Measurements from ENCODE around the gene EIF3A.

DNA sequence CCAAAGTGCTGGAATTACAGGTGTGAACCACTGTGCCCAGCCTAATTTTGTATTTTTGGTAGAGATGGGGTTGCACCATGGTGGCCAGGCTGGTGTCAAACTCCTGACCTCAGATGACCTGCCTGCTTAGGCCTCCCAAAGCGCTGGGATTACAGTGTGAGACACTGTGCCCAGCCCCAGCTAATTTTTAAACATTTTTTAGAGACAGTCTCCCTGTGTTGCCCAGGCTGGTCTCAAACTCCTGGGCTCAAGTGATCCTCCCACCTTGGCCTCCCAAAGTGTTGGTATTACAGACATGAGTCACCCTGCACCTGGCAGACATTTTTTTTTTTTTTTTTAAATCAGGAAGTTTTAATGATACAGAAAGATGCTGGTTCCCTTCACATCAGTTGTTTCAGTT, 38.8 kb upstream of the EIF3A start:
- no peak for TF ChIP-seq POLR2AphosphoS5 (IDR thresholded peaks at IDR 0.05)
- TF ChIP-seq, protein P1, sequence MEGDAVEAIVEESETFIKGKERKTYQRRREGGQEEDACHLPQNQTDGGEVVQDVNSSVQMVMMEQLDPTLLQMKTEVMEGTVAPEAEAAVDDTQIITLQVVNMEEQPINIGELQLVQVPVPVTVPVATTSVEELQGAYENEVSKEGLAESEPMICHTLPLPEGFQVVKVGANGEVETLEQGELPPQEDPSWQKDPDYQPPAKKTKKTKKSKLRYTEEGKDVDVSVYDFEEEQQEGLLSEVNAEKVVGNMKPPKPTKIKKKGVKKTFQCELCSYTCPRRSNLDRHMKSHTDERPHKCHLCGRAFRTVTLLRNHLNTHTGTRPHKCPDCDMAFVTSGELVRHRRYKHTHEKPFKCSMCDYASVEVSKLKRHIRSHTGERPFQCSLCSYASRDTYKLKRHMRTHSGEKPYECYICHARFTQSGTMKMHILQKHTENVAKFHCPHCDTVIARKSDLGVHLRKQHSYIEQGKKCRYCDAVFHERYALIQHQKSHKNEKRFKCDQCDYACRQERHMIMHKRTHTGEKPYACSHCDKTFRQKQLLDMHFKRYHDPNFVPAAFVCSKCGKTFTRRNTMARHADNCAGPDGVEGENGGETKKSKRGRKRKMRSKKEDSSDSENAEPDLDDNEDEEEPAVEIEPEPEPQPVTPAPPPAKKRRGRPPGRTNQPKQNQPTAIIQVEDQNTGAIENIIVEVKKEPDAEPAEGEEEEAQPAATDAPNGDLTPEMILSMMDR (IDR thresholded peaks at IDR 0.05): no peak
- TF ChIP-seq POLR2A (IDR thresholded peaks at IDR 0.05): no peak

Data from prostate gland (tissue), 2 donors.